ENCODE results near the gene TCTN1. TPM values are rescaled to one million over a fixed set of nuclear protein-coding genes. Genes with fewer than 3 reads are reported as not detected.

TCTN1 gene
- total RNA-seq, 3 donors from 2014 or later, result 7.2 to 23.7 (median 8.2) TPM

- intact Hi-C loops (cut with DNase I, micrococcal nuclease), result no loop called here
- H3K4me1 ChIP-seq (ENCODE audit: low read depth), result peaks cover 54% of the 10 kb centered on the region
- ATAC-seq, result no peak
- no peak for DNase-seq
- no peak overlapping the region for H3K4me3 ChIP-seq
- TF ChIP-seq CTCF (IDR thresholded peaks at IDR 0.05), result no peak
- no peaks in the 10 kb centered on the region for H3K36me3 ChIP-seq (ENCODE audit: low read depth)
- no peaks in the 10 kb centered on the region for H3K9me3 ChIP-seq
These were observed 35.0 kb upstream of the TCTN1 start for GRCh38 chr12:110578694-110579534.

GRCh38 chr12:110579535-110580253 lies 34.2 kb upstream of the TCTN1 start:
- TF ChIP-seq CTCF (IDR thresholded peaks at IDR 0.05), result no peak
- no peaks in the 10 kb centered on the region for H3K9me3 ChIP-seq
- H3K36me3 ChIP-seq (ENCODE audit: low read depth), result no peaks in the 10 kb centered on the region
- no peak for DNase-seq
- intact Hi-C loops (cut with DNase I, micrococcal nuclease), result no loop called here
- H3K4me3 ChIP-seq, result no peak overlapping the region
- peaks cover 55% of the 10 kb centered on the region for H3K4me1 ChIP-seq (ENCODE audit: low read depth)
- no peak for ATAC-seq

GRCh38 chr12:110581931-110582275 lies 32.0 kb upstream of the TCTN1 start:
- intact Hi-C loops (cut with DNase I, micrococcal nuclease), result no loop called here
- Histone ChIP-seq H3K9me3 (no peaks in the 10 kb centered on the region), H3K4me1 (ENCODE audit: low read depth) (peaks cover 43% of the 10 kb centered on the region), H3K4me3 (peak overlapping the region; percentile 87), H3K36me3 (ENCODE audit: low read depth) (no peaks in the 10 kb centered on the region)
- ATAC-seq, result no peak
- DNase-seq, result no peak
- no peak for TF ChIP-seq CTCF (IDR thresholded peaks at IDR 0.05)

GRCh38 chr12:110582276-110583136 lies 31.4 kb upstream of the TCTN1 start:
- TF ChIP-seq CTCF (IDR thresholded peaks at IDR 0.05), result no peak
- Histone ChIP-seq H3K4me3 (peak overlapping the region; percentile 87), H3K36me3 (ENCODE audit: low read depth) (no peaks in the 10 kb centered on the region), H3K4me1 (ENCODE audit: low read depth) (peaks cover 40% of the 10 kb centered on the region), H3K9me3 (no peaks in the 10 kb centered on the region)
- ATAC-seq (peak; percentile 56), DNase-seq (peak; percentile 72 to 87 (median 83))
- intact Hi-C loops (cut with DNase I, micrococcal nuclease), result no loop called here
